GF-D8 (cell line): Measurements from ENCODE around the gene RNF114.
A peak's percentile ranks its signal among the peaks of the same experiment; 100 is the strongest.

Experiments used
- DNase-seq: peaks from one replicate; lab custom pipeline; 2025; lab: John Stamatoyannopoulos, UW

RNF114 gene

GRCh38 chr20:49904440-49905214 is 31.6 kb upstream of the RNF114 start:
- DNase-seq, result no peak

- no peak for DNase-seq
Measured at GRCh38 chr20:49905415-49906091, 30.6 kb upstream of the RNF114 start.

- DNase-seq, result no peak
Measured at GRCh38 chr20:49906101-49906604, 30.0 kb upstream of the RNF114 start.

- no peak for DNase-seq
Measured at GRCh38 chr20:49906615-49907154, 29.5 kb upstream of the RNF114 start.

- no peak for DNase-seq
Measured at GRCh38 chr20:49907405-49908257, 28.6 kb upstream of the RNF114 start.

- no peak for DNase-seq
Measured at GRCh38 chr20:49908258-49908565, 28.0 kb upstream of the RNF114 start.

- no peak for DNase-seq
Measured at GRCh38 chr20:49909499-49910339, 26.5 kb upstream of the RNF114 start.

GRCh38 chr20:49910340-49910706 is 25.9 kb upstream of the RNF114 start:
- DNase-seq, result no peak

GRCh38 chr20:49913399-49914047 is 22.7 kb upstream of the RNF114 start:
- DNase-seq, result no peak

GRCh38 chr20:49914310-49915117 is 21.7 kb upstream of the RNF114 start:
- no peak for DNase-seq

- DNase-seq, result no peak
Measured at GRCh38 chr20:49915118-49915379, 21.1 kb upstream of the RNF114 start.

GRCh38 chr20:49915380-49916145 is 20.6 kb upstream of the RNF114 start, which contains the start of gene SPATA2:
Gene SPATA2, minus strand, starts transcription at chr20:49915529. Its CDS starts 7,039 bp downstream, at chr20:49908490.
- peak; percentile 76 for DNase-seq

- no peak for DNase-seq
Measured at GRCh38 chr20:49916146-49917002, 19.8 kb upstream of the RNF114 start.

GRCh38 chr20:49918446-49918845 is 17.8 kb upstream of the RNF114 start:
- DNase-seq, result no peak

- no peak for DNase-seq
Measured at GRCh38 chr20:49919009-49919408, 17.2 kb upstream of the RNF114 start.

GRCh38 chr20:49919461-49919860 is 16.7 kb upstream of the RNF114 start:
- DNase-seq, result no peak

GRCh38 chr20:49924247-49924646 is 11.9 kb upstream of the RNF114 start:
- DNase-seq, result no peak

GRCh38 chr20:49925901-49926454 is 10.2 kb upstream of the RNF114 start:
- DNase-seq, result no peak
